ENCODE results near the gene CFAP73.

GRCh38 chr12:113207613-113208040, 58.1 kb downstream of the CFAP73 start:
- TF ChIP-seq, protein P1, sequence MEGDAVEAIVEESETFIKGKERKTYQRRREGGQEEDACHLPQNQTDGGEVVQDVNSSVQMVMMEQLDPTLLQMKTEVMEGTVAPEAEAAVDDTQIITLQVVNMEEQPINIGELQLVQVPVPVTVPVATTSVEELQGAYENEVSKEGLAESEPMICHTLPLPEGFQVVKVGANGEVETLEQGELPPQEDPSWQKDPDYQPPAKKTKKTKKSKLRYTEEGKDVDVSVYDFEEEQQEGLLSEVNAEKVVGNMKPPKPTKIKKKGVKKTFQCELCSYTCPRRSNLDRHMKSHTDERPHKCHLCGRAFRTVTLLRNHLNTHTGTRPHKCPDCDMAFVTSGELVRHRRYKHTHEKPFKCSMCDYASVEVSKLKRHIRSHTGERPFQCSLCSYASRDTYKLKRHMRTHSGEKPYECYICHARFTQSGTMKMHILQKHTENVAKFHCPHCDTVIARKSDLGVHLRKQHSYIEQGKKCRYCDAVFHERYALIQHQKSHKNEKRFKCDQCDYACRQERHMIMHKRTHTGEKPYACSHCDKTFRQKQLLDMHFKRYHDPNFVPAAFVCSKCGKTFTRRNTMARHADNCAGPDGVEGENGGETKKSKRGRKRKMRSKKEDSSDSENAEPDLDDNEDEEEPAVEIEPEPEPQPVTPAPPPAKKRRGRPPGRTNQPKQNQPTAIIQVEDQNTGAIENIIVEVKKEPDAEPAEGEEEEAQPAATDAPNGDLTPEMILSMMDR (IDR thresholded peaks at IDR 0.05): no peak
- no peak for TF ChIP-seq EZH2phosphoT487 (IDR thresholded peaks at IDR 0.05)
